SIG-M5 (cell line): ENCODE data around the gene WDFY2.
A peak's percentile ranks its signal among the peaks of the same experiment; 100 is the strongest.

ENCODE experiments used
- DNase-seq: peaks from one replicate; lab custom pipeline; 2025; lab: John Stamatoyannopoulos, UW

The WDFY2 gene

GRCh38 chr13:51771418-51772104, 187.3 kb downstream of the WDFY2 start:
- no peak for DNase-seq

- DNase-seq: no peak
These were observed 187.8 kb downstream of the WDFY2 start for GRCh38 chr13:51772105-51772455.

- DNase-seq: no peak
These were observed 188.5 kb downstream of the WDFY2 start for GRCh38 chr13:51772781-51773180.

- no peak for DNase-seq
These were observed 189.3 kb downstream of the WDFY2 start for GRCh38 chr13:51773515-51773914.

- DNase-seq: no peak
These were observed 191.9 kb downstream of the WDFY2 start for GRCh38 chr13:51776179-51776578.

GRCh38 chr13:51777921-51778320, 193.7 kb downstream of the WDFY2 start:
- no peak for DNase-seq

- DNase-seq: no peak
These were observed 194.1 kb downstream of the WDFY2 start for GRCh38 chr13:51778392-51778791.

- no peak for DNase-seq
These were observed 195.8 kb downstream of the WDFY2 start for GRCh38 chr13:51780099-51780498.

- no peak for DNase-seq
These were observed 197.2 kb downstream of the WDFY2 start for GRCh38 chr13:51781246-51782022.

- DNase-seq: no peak
These were observed 197.9 kb downstream of the WDFY2 start for GRCh38 chr13:51782026-51782710.

- DNase-seq: no peak
These were observed 199.3 kb downstream of the WDFY2 start for GRCh38 chr13:51783428-51784094.

GRCh38 chr13:51784097-51784496, 199.8 kb downstream of the WDFY2 start:
- DNase-seq: no peak

- DNase-seq: no peak
These were observed 201.6 kb downstream of the WDFY2 start for GRCh38 chr13:51785712-51786424.

- no peak for DNase-seq
These were observed 202.4 kb downstream of the WDFY2 start for GRCh38 chr13:51786425-51787265.

GRCh38 chr13:51793570-51794271, 209.5 kb downstream of the WDFY2 start:
- peak; percentile 56 for DNase-seq

- no peak for DNase-seq
These were observed 210.7 kb downstream of the WDFY2 start for GRCh38 chr13:51794964-51795363.

- no peak for DNase-seq
These were observed 211.2 kb downstream of the WDFY2 start for GRCh38 chr13:51795419-51795818.

- no peak for DNase-seq
These were observed 212.3 kb downstream of the WDFY2 start for GRCh38 chr13:51796546-51796945.

GRCh38 chr13:51797664-51798488, 213.6 kb downstream of the WDFY2 start:
- no peak for DNase-seq
